NCI-H1092 treated with DMSO at 0.1 percent for 48 hours (cell line): ENCODE measurements around the gene PHLDA2.

ENCODE experiments used
- DNase-seq: peaks from one replicate; lab custom pipeline; 2025; lab: John Stamatoyannopoulos, UW

PHLDA2 gene

GRCh38 chr11:2881981-2882375 is 47.2 kb downstream of the PHLDA2 start:
- no peak for DNase-seq

- DNase-seq = no peak
Measured at GRCh38 chr11:2881076-2881980, 47.9 kb downstream of the PHLDA2 start.

GRCh38 chr11:2880646-2881045 is 48.6 kb downstream of the PHLDA2 start:
- DNase-seq = no peak

GRCh38 chr11:2878782-2879181 is 50.4 kb downstream of the PHLDA2 start:
- no peak for DNase-seq
